ENCODE data around the gene ADISSP.

The ADISSP gene

GRCh38 chr20:3778976-3779375 is 11.4 kb upstream of the ADISSP start:
- DNase-seq = peak; percentile 20

- peak; percentile 65 for DNase-seq
Measured at GRCh38 chr20:3777716-3778629, 10.4 kb upstream of the ADISSP start.

- DNase-seq = no peak
Measured at GRCh38 chr20:3777381-3777715, 9.8 kb upstream of the ADISSP start.

DNA sequence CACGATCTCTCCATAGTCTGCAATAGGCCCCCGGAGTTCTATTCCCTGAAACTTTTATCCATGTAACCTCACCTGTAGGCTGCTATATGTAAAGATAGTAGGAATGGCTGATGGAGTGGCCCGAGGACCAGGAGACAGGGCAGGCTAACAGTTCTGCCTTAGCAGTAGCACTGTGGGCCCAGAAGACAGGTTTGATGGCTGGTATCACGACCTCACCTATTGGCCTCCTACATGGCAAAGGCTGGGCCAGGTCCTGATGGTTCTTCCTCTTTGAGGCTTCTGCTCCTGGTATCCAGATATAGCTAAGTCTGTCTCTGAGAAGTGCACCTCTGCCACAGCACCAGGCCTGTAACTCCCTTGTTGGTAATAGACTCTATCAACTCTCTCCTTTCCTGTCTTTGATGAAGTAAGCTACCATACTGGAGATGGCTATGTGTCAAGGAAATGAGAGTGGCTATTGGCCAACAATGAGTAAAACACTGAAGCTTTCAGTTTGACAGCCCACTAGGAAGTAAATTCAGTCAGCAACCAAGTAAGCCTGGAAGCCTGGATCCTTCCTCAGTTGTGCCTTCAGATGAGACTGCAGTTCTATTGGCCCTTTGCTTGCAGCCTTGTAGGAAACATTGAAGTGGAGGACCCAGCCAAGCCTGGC is 8.0 kb upstream of the ADISSP start:
- no peak for DNase-seq

DNA sequence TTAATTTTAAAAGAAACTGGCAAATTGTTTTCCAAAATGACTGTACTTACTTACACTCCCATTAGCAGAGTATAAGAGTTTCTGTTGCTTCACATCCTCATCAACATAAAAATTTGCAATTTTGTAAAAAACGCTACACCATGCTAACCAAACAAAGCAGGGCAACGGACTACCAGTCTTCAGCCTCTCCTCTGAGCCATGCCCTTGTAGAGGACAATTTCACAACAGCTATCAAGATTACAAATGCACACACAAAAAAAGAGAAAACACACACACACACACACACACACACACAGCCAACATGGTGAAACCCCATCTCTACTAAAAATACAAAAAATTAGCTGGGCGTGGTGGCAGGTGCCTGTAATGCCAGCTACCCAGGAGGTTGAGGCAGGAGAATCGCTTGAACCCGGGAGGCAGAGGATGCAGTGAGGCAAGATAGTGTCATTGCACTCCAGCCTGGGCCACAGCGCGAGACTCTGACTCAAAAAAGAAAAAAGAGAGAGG is 4.1 kb upstream of the ADISSP start:
- no peak for DNase-seq

GRCh38 chr20:3768342-3769130 is 983 bp upstream of the ADISSP start:
- DNase-seq = peak; percentile 94

DNA sequence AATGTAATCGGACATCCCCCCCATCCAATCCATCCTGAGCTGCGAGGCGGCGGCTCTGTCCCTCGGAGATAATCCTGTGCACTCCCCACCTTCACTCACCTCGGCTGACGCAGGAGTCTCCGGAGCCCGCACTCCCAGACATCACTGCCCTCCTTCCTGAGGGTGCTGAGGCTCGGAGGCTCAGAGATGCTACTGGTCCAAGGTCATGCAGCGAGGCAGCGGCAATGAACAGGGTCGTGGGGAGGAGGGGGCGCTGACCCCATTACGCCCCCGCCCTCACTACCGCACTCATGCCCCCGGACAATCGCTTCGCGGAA is 485 bp downstream of the ADISSP start:
- DNase-seq = peak; percentile 49

- DNase-seq = no peak
Measured at GRCh38 chr20:3766422-3767109, 987 bp downstream of the ADISSP start.

- peak; percentile 52 for DNase-seq
Measured at GRCh38 chr20:3765171-3765882, 2.2 kb downstream of the ADISSP start.

DNA sequence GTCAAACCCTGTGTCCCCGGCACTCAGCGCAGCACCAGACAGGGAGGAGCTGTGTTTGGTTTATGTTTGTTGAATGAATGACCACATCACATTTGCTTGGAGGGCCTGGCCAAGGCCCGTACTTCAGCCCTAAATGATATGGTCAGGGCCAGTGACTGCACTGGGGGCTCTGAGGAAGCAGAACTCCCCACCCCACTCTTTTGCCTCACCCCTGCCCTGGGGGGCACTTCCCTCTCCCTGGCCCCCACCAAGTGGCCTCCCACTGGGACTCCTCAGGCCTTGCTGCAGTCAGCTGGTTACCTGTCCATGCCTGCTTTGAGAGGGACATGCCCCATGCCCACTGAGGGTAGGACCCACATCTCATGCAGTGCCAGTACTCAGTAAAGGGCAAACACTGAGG is 2.9 kb downstream of the ADISSP start:
- DNase-seq = no peak

DNA sequence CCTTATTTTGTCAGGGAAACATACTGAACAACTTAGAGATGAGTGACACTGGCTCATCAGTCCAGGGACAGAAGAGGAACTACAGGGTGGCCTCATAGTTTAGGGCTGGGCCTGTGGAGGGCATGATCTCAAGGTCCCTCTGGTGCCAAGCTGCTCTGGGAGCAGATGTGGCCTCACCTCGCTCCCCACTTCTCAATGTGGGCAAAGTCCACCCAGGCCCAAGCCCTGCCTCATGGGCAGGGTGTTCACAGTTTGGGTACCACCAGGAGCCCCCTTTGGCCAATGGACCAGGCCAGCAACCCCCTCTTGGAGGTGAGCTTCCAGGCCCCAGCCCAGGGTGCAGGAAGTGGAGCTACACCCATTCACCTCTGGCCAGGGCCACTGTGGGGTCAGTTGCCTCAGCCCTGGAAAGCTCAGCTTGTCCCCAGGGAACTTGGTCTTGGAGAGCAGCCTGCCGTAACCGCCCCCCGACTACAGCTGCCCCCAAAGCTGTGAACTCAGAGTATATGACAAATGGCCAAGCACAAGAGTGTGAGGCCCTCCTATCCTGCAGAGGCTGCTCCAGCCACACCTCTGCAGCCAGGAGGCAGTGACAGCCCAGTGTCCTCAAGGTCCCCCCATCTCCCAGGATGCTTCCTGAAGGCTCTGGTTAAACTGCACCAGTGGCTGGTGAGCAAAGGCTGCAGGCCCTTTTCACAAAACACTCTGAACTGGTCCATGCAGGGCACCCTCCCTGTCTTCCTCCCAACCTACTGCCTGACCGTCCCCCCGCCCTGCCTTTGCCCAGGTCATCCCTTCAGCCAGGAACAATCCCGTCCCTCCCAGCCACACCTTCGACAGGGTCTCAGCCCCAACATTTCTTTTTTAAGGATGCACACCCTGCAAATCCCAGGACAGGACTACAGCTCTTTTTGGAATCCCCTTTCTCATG is 3.6 kb downstream of the ADISSP start:
- no peak for DNase-seq

DNA sequence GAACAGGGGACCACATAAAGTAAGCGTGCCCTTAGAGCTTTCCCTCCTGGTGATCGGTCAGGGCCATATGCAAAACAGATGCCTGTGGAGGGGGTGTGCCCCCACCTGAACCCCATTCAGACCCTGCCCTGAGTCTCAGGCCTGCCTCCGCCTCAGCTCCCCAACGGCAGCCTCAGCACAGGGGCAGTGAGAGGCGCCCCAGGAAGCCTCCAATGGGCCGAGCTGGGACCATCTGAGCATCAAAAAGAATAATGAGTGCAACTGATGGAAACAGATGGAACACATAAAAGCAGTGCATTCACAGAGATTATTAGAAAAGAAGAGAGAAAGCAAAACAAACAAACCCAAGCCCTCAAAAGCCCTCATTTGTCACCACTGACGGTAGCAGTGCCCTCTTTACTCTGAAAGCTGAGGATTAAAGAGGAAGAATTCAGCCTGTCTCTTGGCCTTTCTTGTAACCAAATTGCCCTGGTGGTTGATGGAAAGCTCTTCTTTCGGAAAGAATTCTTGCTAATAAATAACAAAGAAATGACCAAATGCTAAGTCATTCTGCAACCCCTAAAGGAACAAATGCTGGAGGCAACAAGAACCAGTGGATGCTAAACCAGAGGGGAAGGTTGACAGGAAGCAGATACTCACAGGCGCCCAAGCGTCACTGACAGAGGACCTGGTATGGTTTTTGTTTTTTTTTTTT is 6.8 kb downstream of the ADISSP start:
- DNase-seq = peak; percentile 86

- no peak for DNase-seq
Measured at GRCh38 chr20:3759884-3760283, 7.7 kb downstream of the ADISSP start.

DNA sequence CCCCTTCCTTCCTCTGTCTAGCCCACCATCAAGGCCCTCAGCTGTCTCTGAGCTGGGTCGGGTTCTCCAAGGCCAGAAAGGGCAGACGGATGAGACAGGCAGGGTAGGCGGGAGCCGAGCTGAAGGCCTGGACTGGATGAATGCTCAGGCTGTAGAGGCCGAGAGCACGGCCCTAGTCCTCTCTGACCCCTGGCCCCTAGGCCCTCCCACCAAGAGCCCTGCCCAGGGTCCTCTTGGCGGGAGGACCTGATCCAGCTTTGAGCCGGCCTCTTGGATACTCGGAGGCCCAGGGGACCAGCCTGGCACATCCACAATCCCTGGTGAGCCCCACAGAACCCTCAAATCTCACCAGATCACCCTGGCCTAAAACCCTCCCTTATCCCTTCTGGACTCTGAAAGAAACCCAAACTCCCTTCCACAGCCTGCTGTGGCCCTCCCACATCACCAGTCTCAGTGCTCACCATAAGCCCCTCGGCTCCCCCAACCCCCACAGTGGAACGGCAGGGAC is 8.2 kb downstream of the ADISSP start:
- no peak for DNase-seq

- DNase-seq = no peak
Measured at GRCh38 chr20:3758566-3758965, 9.0 kb downstream of the ADISSP start.

GRCh38 chr20:3757268-3757667 is 10.3 kb downstream of the ADISSP start:
- DNase-seq = no peak

GRCh38 chr20:3755814-3756480 is 11.6 kb downstream of the ADISSP start:
- no peak for DNase-seq

GRCh38 chr20:3755269-3755668 is 12.3 kb downstream of the ADISSP start:
- DNase-seq = no peak

GRCh38 chr20:3754276-3754630 is 13.3 kb downstream of the ADISSP start:
- DNase-seq = no peak
